Brain microvascular endothelial cell (primary cell): ENCODE results near the gene FSIP2.
A peak's percentile ranks its signal among the peaks of the same experiment; 100 is the strongest.

ENCODE experiments used
- DNase-seq: peaks from one replicate; pipeline ENCODE4 v3.0.0-alpha.2; 2020
- H3K27ac ChIP-seq: fragments of 250-450 bp; sonication (Bioruptor Pico); 2 replicates; pipeline ENCODE4 v1.5.1; 2020; ENCODE audit warnings: mild to moderate bottlenecking, moderate library complexity
- H3K27me3 ChIP-seq: fragments of 250-450 bp; sonication (Bioruptor Pico); replicated peaks from 2 replicates; pipeline ENCODE4 v1.5.1; 2020; ENCODE audit warnings: mild to moderate bottlenecking
- H3K36me3 ChIP-seq: fragments of 250-450 bp; sonication (Bioruptor Pico); replicated peaks from 2 replicates; pipeline ENCODE4 v1.5.1; 2020; ENCODE audit warnings: mild to moderate bottlenecking
- H3K4me3 ChIP-seq: 2 replicates; pipeline ENCODE4 v1.5.1; 2011; ENCODE audit warnings: low read depth, mild to moderate bottlenecking, control low read depth, low read length, moderate library complexity
- in situ Hi-C: cut with HindIII; loops from 2 replicates; pipeline ENCODE4 v1.10.0; 2017; ENCODE audit warnings: low sequenced_read_pairs, low pct_ligation_motif_present
- TF ChIP-seq, protein P1 (sequence below): IDR thresholded peaks from 2 replicates; pipeline ENCODE4 v1.5.1; 2011; ENCODE audit warnings: low read depth, mild to moderate bottlenecking, moderate library complexity, low read length, control low read depth, inconsistent platforms; ENCODE audit errors: missing control alignments

The FSIP2 gene, protein sequence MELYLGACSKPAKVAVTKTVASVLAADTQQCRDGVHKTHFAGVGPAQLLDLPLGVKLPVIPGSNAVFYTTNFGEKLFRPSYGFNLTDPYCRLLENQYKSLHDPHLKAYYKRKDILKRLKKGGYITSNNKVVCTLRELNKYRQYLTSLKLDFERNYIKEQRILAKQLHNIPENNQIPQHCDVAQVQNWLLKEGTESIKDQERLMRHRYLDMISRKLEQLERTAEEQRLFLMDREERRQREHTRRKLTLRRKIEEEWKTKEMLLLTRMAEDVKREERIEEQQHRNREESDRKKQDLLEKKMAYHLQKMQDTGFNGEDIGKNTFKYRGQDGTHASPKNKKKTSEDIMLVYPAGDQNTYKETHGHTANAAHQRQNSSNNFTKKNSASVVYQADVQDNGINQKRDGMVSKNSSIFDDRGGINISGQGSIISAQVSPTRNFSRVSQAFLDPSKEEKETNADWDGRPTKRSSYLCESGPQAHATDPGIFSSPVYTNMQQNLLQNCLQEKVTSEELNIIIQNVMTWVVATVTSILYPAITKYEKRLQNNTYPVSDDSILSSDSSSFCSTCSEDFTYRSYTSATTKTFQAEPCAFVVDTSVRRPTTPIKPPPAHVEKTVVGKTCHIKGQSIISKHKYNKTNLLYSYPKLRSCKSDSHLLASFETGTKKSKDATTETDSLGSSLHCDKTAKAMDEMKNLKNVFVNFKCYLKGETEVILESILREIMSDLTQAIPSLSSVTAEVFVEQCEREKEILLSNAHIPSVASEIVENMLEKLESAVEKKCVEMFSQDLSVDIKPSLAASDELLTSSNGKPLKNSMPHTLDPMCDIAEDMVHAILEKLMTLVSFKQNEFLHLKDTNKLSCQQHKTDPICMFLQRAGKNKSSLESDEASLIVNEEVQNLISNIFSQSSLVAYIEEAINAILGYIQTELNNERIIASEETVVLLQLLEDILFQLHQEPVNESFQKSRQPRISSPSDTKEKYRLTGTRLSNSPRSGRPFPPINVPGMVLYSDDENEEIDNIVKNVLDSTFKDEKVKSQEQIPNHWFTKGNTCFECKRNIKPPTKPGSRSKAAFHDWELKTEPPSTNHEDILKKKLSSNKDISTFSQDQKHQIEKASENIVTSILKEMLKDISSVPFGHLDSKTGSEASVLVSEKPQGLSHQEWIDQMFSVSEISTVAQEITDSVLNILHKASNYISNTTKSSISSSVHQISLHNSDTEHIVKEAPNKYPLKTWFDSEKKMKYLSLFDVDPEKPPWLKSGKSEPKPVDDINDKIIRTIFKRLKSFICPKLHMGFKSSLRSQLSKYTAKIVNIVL (N-terminal part only)

DNA sequence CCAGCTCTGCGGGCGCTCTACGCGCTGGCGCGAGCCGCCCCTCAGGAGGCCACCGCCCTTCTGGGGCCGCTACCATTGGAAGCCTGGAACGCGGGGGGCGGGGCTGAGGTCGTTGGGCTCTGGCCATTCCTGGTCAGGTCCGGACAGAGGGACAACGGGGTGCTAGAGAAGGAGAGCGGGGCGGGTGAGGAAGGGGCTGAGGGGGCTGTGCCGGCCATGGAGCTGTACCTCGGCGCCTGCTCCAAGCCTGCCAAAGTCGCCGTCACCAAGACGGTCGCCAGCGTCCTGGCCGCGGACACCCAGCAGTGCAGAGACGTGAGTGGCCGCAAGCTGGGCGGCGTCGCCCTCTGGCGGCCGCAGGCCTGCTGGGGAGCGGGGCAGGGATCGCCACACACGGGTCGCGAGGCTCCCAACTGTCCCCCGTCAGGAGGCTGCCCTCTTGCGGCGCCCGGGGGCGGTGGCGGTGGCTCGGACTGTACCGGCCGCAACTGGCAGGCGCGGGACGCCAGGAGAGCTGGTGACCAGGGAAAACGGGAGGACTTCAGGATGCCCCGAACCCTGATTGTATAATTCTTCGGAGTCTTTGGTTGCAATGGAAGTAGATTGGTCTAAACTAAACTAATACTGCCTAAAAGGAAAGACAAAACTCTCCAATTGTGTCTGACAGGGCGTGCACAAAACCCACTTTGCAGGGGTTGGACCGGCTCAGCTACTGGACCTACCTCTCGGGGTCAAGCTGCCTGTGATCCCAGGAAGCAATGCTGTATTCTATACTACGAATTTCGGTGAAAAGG is at the start of gene FSIP2:
Gene FSIP2, plus strand, starts transcription at position 126 of the 794 bp plus-strand sequence. Its CDS starts 91 bp downstream, at position 217.
- DNase-seq, result peak; percentile 52
- in situ Hi-C loops, result no loop called here
- TF ChIP-seq, protein P1, sequence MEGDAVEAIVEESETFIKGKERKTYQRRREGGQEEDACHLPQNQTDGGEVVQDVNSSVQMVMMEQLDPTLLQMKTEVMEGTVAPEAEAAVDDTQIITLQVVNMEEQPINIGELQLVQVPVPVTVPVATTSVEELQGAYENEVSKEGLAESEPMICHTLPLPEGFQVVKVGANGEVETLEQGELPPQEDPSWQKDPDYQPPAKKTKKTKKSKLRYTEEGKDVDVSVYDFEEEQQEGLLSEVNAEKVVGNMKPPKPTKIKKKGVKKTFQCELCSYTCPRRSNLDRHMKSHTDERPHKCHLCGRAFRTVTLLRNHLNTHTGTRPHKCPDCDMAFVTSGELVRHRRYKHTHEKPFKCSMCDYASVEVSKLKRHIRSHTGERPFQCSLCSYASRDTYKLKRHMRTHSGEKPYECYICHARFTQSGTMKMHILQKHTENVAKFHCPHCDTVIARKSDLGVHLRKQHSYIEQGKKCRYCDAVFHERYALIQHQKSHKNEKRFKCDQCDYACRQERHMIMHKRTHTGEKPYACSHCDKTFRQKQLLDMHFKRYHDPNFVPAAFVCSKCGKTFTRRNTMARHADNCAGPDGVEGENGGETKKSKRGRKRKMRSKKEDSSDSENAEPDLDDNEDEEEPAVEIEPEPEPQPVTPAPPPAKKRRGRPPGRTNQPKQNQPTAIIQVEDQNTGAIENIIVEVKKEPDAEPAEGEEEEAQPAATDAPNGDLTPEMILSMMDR, result peak; percentile 78
- Histone ChIP-seq H3K36me3 (no peaks in the 10 kb centered on the region), H3K27ac (no peak within 1 kb of the TSS), H3K27me3 (no peaks in the 10 kb centered on the region), H3K4me3 (peak within 1 kb of the TSS; percentile 66)

DNA sequence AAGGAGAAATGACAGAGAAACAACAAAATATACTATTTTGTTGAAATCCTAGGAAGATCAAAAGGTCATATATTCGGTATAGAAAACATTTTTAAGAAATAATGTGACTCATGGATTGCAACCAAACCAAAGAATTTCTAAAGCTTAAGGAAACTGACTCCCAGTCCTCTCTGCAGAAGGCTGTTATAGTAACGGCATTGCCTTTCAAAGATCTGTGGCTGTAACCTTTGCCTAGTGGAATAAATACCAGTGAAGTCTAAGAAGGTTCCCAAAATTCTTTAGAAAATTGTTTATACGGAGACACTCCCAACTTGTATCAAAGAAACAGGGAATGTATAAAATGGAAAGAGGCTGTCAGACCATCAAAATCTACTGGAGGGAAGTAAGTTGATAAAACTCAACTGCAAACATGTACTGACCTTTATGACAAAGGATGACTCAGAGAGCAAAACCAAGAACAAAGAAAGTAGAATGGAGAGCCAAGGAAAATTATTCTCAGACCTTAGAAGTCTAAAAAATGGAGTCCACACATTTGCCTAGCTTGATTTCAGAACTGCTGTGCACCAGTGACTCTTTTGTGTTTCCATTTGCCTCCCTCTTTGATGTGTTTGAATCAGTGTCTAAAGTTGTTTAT is 48.6 kb upstream of the FSIP2 start:
- Histone ChIP-seq H3K27me3 (no peaks in the 10 kb centered on the region), H3K36me3 (no peaks in the 10 kb centered on the region), H3K27ac (no peak overlapping the region), H3K4me3 (no peak overlapping the region)
- TF ChIP-seq, protein P1, result no peak
- in situ Hi-C loops, result no loop called here
- DNase-seq, result no peak

DNA sequence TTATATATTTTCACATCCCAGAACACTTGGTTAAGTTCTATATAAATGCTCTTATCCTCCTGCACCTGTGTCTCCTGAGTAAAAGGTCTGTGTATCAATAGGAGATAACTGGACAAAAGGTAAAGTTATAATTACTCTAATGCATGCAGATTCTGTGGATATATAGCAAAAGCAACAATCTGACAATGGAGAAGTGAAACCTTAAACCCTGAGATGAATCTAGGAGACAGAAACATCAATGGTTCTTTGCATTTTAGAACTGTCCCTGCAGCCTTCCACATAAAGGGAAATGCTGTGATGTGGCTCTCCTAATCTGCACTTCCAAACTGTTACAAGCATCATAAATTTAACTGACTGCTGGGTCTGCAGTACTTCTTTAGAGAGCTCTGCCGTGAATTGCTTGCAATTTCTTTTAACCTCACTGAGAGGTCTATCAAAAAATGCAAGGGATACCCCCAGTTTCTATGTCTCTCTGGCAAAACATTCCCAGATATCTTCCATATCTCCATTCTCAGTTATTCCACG is 42.8 kb upstream of the FSIP2 start:
- TF ChIP-seq, protein P1, result no peak
- Histone ChIP-seq H3K4me3 (no peak overlapping the region), H3K27ac (no peak overlapping the region), H3K27me3 (no peaks in the 10 kb centered on the region), H3K36me3 (no peaks in the 10 kb centered on the region)
- in situ Hi-C loops, result no loop called here
- DNase-seq, result no peak

DNA sequence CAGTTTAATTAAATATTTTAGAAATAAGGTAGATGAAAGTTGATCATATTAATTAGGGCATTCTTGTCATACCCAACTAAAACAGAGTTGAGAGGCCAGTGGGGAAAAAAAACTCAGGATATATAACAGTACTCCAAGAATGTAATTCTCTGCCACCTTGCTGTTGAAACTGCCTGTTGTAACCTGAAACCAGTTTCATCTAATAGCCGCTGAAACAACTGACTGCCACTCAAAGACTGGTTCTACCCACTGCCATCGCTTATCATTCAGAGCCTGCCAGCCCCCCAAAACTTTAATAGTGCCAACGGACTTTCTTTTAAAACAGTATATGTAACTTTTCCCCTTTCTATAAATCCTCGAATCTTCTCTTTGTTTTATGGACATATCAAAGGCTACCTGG is 37.7 kb upstream of the FSIP2 start:
- H3K27me3 ChIP-seq, result no peaks in the 10 kb centered on the region
- DNase-seq, result no peak
- TF ChIP-seq, protein P1, result no peak
- no peak overlapping the region for H3K27ac ChIP-seq
- no peaks in the 10 kb centered on the region for H3K36me3 ChIP-seq
- H3K4me3 ChIP-seq, result no peak overlapping the region
- in situ Hi-C loops, result no loop called here

DNA sequence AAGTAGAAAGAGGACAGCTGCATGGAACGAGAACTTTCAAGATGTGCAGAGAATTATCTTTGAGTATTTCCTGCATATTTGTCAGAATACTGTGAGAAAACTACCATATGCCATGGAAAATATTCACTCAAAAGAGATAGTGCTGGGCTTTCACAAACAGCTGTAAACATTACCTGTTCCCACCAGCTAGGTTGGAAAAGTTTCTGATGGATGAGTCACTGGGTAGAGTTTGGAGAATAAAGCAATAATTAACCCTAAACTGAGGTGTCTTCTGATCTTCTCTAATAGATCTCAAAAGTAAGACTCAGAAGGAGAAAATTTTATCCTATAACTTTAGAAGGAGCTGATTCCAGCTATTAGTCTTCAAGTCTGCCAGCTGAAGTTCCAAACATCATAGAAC is 3.9 kb upstream of the FSIP2 start:
- Histone ChIP-seq H3K27me3 (no peaks in the 10 kb centered on the region), H3K36me3 (no peaks in the 10 kb centered on the region), H3K27ac (no peak overlapping the region), H3K4me3 (no peak overlapping the region)
- TF ChIP-seq, protein P1, result no peak
- in situ Hi-C loops, result no loop called here
- no peak for DNase-seq
